OCI-LY1 (cell line): Measurements from ENCODE around the gene RSRP1.

ENCODE experiments used
- EZH2 ChIP-seq: fragments of 200-600 bp; sonication (generic), shearing (Covaris generic); IDR thresholded peaks from 2 replicates; pipeline ENCODE4 v1.8.0; 2017; ENCODE audit warnings: borderline replicate concordance, mixed run types, mild to moderate bottlenecking, antibody characterized with exemption, low read length, moderate library complexity, mixed read lengths
- TF ChIP-seq, protein P1 (sequence below): fragments of 200-600 bp; sonication (generic), shearing (Covaris generic); IDR thresholded peaks from 2 replicates; pipeline ENCODE4 v1.5.1; 2017; ENCODE audit warnings: mild to moderate bottlenecking, antibody characterized with exemption, low read length, moderate library complexity, mixed read lengths

- TF ChIP-seq, protein P1, sequence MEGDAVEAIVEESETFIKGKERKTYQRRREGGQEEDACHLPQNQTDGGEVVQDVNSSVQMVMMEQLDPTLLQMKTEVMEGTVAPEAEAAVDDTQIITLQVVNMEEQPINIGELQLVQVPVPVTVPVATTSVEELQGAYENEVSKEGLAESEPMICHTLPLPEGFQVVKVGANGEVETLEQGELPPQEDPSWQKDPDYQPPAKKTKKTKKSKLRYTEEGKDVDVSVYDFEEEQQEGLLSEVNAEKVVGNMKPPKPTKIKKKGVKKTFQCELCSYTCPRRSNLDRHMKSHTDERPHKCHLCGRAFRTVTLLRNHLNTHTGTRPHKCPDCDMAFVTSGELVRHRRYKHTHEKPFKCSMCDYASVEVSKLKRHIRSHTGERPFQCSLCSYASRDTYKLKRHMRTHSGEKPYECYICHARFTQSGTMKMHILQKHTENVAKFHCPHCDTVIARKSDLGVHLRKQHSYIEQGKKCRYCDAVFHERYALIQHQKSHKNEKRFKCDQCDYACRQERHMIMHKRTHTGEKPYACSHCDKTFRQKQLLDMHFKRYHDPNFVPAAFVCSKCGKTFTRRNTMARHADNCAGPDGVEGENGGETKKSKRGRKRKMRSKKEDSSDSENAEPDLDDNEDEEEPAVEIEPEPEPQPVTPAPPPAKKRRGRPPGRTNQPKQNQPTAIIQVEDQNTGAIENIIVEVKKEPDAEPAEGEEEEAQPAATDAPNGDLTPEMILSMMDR: no peak
- no peak for TF ChIP-seq EZH2
Observed at GRCh38 chr1:25243907-25244306, 3.3 kb downstream of the RSRP1 start.
